ENCODE results near the gene PGLYRP3.
"Not testable (repeated sequence)": the region's sequence is repeated elsewhere in the genome, so short reads cannot be mapped to it uniquely, and the experiment has no call there.

The PGLYRP3 gene

DNA sequence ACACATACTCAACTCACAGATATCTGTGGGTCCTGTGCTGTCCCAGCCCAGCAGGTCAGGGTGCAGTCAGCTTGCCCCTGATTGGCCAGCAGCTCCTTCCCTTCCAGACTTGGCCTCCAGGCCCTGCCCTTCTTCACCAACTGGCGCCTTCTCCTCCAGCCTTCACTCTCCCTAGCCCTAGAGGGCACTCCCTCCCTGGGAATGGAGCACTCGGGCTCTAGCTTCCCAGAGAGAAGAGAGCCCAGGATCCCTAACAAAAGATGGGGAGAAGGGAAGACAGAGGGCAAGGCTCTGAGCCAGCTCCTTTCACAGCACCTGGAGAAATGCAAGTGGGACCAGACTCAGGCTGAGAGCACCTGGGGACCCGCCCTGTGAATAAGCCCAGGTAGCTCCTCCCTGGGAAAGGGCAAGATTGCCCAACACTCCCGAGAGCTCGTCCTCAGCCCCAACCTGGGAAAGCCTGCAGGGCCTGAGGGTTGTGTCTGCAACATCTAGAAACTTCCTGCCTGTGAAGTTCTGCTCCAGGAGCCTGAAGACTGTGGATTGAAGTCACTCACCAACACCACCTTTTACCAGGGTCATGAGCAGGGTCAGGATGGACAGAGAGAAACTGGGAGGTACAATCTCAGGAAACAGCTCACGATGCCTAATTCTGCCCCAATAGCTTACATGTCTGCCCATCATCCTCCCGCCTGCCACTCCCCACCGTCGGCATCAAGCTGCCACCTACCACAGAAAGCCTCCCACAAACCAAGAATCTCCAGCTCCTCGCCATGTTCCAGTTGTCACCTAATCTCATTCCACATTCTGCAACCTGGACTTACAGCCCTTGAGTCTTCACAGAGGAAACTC, 36.0 kb upstream of the PGLYRP3 start, which contains the start of gene PGLYRP4:
TSS of gene PGLYRP4 (minus strand) at position 331 of the 852 bp plus-strand sequence. CDS start 909 bp downstream, outside the sequence.
- peak; percentile 25 for DNase-seq

DNA sequence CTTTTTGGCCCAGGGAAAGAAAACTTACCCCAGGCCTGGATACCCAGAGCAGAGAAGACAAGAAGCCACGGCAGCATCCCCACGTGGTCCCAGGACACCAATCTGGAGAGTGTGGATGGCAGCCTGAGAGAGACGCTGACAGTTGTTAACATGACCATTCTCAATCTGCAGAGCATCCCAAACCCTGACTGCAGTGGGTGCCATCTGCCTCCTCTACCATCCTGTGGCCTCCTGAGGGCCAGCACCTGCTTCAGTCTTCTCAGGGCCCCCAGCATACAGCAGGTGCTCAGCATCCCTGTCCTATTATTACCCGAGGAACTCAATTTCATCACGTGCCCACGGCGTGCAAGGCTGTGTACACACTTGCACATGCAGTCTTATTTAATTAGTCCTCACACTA, 35.1 kb upstream of the PGLYRP3 start:
- peak; percentile 51 for DNase-seq

DNA sequence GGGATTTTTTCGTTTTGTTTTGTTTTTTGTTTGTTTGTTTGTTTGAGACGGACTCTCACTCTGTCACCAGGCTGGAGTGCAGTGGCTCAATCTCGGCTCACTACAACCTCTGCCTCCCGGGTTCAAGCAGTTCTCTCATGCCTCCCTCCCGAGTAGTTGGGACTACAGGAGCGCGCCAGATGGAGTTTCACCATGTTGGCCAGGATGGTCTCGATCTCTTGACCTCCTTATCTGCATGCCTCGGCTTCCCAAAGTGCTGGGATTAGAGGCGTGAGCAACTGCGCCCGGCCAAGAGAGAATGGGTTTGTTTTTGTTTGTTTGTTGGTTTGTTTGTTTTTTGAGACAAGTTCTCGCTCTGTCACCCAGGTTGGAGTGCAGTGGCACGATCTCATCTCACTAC, 34.3 kb upstream of the PGLYRP3 start:
- not testable (repeated sequence) for DNase-seq

DNA sequence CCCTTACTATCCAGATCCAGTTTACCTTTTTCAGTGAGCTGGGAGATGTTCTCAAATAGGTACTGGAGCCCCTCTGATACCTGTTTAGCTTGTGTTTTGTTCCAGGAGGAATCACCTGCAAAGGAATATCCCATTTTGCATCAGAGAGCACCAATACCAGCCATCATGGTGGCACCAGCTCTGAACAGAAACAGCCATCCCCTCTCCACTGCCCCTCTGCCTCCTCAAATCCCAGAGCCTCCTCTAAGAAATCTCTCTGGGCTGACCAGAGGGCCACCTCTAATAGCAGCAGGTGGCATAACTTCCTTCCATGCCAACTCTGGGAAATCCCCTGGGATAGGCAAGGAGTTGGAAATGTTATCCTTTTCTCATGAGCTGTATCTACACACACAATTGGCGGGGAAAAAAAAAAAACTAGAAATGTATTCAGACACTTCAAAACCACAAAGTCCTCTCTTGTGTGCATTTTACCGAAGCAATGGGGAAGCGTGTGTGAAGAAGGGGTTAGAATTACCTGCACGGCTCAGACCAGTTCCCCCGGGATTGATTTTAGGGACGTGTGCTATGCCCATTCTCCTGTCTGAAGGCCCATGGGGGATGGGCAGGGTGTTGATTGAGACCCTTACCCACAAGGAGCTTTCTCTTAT, 33.4 kb upstream of the PGLYRP3 start:
- DNase-seq: no peak

DNA sequence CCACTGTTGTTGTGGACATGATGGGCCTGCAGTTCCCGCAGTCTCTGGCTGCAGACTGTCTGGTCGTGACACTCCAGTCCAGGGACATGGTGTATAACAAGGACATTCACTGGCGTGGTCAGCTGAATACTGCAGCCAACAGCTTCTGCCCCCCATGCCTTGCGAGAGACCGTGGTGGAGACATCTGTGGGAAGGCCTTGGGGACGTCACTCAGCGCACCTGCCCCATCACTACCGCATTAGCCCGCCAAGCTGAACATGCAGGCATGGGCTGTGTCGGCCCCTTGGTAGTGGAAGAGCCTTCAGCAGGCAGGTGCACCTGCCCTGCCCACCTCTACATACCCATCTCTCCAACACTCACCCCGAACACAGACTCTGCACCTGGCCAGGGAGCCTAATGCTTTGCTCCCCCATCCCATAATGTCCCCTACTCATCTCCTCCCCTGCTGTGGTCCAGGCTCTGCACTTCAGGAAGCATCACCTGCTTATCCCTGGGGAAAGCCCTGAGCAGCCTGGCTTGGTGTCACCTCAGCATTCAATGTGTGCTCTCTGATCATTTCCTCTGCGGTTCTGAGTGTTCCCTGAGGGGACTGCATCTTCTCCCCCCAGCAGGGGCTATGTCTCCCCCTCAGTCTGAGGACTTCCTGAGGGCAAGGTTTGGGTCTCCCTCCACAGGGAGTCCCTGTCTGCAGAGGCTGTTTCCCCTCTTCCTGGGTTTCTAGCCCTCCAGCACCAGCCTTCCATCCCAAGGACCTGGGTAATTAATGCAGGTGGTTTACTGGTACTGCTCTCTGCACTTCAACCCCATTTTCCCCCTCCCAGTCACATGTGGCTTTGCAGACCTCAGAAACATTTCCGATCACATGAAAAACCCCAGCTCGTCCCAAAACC, 32.7 kb upstream of the PGLYRP3 start:
- DNase-seq: peak; percentile 32

DNA sequence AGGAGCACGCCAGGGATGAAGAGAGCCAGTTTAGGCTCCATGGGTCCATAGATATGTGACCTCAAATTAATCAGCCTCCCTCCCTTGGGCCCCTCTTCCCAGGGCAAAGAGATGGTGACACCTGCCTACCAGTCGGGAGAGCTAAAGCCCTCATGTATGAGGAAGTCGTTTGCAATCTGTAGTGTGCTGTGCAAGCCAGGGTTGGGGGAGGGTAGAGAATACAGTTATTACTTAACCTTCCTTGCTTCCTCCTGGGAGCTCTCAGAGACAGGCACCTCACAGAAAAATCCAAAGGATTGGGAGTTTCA, 31.9 kb upstream of the PGLYRP3 start:
- peak; percentile 18 for DNase-seq

DNA sequence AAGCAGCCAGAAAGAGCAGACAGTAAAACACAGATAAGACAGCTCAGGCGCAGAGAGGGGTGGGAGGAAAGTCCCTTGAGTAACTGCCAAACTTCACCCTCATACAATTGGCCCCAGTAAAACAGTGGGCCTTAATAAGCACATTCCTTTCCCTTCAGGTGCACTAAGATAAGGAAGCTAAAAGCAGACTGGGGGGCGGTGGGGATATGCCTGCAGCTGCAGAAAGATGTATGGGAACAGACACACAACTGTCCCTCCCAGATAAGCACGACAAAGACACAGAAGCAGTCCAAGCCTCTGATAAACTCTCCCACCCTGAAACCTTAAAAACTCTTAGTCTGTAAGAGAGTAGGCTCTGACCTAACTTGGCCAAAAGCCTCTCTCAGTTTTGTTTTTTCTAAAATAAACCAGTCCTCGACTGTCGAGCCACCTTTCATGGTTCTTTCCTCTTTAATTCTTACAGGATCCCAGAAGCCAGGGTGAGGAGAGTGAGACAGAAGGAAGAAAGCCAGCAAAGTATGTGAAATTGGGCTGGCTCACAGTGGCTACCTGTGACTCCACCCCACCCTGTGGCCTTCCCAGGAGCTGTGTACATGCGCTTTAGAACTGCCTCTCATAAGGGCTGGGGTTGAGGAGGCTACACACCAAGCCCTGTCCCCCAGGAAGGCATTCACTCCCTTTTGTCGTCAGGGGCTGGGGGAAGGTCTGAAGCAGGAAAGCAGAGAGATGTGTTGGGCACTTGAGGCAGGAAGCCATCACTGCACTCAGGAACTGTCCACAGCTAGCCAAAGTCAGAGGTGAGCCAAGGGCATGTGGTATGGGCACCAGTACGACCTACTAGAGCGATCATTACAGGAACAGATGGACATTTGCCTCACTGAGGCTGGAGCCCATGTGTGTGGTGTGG, 31.3 kb upstream of the PGLYRP3 start:
- no peak for DNase-seq

DNA sequence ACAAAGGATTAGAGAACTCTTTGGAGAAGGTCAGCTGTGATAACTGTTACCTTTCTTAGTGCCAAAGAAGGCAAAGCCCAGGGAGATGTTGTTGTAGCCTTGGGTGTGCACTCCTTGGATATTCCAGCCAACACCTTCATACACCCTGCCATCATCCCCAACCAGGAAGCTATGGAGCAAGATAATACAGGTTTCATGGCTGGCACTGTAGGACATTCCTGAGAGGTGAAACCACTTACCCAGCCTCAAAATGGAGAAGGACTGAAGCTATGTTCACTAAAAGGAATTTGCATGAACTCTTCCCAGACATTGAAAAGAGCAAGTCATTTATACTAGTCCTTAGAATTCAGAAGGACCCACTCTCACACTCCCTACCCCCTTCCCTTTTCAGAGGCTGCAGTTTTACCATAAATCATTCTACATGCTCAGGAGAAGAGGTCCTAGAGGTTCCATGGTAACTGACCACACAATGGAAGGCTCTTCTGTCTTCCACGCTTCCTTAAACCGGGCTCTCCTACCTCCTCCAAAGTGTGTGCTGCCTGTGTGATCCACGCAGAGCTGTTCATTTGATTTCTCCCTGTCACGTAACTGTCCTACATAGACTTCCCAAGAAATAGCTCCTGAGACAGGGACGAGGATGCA, 30.4 kb upstream of the PGLYRP3 start:
- DNase-seq: no peak

DNA sequence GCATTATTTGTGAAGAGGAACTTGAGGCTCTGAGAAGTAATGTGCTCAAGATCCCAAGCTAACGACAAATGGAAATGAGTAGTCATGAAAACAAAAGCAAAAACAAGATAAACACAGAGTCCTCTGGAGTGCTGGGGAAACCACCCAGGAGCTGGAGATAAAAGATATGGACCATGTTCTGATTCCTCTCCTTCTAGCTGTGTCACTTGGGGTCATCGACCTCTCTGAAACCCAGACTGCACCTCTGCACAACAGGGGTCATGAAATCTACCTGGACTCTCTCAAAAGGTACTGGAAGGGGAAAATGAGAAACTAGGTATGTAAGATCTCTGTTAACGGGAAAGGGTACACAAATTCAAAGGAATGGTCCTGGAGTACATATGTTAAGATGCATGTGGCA, 29.4 kb upstream of the PGLYRP3 start:
- no peak for DNase-seq

DNA sequence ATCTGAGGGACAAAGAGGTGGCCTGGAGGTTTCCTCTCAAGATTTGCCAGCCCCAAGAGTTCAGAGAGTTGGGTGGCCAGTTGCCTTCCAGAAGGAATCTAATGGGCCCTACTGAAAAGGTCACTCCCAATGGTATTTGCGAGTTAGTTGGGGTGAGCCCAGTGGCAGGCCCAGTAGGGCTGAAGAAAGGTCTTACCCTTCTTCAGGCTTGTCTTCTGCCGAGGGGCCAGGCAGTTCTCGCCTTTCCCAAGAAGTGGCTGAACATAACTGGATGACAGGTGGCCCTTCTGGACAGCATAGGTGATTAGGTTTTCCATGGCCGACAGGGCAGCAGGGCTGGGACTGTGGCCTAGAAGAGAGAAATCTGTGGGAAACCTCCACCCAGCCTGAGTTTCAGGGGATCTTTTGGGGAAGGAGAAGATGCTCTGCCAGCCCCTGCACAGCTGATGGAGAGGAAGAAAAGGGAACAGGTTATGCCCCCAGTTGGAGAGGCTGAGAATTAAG, 28.7 kb upstream of the PGLYRP3 start:
- DNase-seq: no peak

DNA sequence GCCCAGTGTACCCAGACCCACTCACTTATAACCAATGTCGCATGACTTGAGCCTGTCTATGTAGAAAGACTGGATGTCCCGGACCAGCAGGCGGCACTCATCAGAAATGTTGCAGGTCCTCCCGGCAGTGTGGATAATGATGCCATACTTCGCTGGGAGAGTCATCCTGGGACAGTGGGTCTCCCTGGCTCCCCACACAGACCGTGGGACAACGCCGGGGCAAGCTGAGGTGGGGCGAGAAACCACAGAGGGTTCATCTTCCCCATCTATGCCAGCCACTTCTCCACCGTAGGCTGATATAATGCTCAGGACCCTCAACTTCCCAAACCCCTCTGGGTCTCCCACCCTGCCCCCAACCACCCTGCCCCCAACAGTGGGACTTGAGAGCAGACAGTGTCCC, 27.6 kb upstream of the PGLYRP3 start:
- no peak for DNase-seq

DNA sequence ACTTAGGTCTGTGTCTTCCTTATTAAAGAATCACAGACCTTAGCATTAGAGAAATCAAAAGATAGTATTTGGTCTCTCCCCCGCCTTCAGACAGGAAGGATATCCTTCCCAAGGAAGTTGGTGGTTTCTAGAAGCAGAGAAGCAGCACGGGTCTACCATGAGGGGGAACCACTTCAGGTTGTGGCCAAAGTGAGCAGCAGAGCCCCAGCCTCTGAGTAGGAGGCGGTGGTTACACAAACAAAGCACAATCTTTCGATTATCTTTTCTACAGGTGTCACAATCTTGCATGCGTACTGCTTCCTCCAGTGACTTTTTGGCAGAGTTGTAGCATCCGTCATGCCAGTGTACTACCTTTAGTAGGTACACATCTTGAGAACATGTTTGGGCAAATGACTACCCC, 27.1 kb upstream of the PGLYRP3 start:
- no peak for DNase-seq

DNA sequence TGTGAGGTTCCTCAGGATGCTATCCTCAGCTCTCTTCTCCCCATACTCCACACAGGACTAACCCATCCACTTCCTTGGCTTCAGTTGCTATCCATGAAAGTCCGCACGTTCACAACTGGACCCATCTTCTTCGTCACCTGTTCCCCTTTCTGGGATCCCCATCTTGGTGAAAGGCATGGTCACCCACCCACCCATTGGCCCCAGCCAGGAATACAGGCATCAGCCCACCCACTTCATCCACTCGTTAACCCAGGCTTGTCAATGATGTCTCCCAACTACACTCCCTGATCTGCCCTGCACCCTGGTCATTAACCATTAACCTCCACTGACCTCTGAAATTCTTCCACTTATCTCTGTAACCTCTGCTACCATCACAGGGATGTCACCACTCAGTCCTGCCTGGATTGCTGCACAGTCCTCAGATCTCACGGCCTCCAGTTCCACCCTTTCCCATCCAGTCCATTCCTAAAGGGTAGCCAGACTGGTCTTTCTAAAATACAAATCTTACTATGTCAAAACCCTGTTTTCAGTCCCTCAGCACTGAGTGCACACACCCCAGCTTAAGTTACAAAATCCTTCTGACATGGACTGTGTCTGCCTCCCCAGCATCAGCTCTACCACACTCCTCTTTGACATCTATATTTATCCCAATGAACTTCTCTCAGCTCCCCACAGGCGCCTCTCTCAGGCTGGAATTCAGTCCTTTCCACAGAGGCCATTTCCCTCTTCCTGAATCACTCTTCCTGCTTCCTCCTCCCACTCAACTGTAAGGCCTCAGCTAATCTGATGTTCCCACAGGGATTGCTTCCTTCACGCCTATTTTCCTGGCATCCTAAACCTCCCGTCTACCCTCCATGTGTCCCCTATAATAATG, 25.5 kb upstream of the PGLYRP3 start:
- no peak for DNase-seq

DNA sequence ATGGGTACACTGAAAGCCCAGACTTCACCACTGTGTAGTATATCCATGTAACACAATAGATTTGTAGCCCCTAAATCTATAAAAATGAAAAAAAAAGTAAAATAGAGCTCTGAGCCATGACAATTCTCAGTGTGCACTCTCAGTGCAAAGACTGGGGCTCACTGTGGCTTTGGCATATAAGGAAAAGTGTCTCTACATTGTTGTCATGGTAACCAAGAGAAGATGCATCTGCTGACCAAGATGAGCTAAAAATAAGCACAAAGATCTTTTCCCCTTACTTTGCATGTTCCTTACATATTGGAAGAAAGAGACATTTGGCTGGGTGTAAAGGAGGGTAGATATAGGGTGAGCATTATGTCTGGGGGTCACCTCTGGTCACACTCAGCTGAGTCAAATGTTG, 23.9 kb upstream of the PGLYRP3 start:
- no peak for DNase-seq

DNA sequence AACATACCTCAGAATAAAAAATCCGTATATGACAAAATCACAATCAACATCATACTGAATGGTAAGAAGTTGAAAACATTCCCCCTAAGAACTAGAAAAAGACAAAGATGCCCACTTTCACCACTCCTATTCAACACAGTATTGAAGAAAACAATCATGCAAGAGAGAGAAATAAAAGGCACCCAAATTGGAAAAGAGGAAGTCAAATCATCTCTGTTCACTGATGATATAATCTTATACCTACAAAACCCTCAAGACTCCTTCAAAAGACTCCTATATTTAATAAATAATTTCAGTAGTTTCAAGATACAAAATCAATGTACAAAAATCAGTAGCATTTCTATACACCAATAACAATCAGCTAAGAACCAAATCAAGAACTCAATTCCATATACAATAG, 21.1 kb upstream of the PGLYRP3 start:
- no peak for DNase-seq

DNA sequence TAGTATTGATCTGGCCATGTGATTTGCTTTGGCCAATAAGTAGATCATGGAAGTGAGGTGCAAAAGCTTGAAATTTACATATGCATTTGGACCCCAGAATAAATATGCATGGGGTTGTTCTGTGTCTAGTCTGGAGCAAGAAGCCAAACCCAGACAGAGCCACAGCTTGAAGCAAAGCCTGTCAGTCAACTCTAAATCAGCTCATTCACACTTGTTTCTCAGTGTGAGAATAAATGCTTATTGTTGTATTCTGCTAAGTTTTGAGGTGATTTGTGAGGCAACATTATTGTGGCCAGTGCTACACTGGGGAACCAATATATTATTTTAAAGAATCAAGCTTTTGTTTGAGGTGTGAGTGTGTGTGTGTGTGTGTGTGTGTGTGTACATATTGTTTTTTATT, 12.2 kb upstream of the PGLYRP3 start:
- no peak for DNase-seq

DNA sequence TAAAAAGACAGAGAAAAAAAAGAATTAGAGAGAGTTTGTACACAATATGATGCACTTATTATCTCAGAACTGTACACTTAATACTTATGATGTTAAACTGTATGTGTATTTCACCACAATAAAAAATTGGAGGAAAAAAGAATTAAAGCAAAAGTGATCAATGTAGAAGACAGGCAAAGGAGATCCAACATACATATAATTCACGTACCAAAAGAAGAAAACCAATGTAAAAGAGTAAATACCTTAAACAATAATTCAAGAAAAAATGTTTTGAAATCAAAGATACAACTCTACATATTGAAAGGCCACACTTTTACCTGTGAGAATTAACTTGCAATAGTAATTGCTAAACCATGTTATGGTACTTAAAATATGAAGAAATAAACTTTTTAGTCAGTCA, 9.8 kb upstream of the PGLYRP3 start:
- no peak for DNase-seq

DNA sequence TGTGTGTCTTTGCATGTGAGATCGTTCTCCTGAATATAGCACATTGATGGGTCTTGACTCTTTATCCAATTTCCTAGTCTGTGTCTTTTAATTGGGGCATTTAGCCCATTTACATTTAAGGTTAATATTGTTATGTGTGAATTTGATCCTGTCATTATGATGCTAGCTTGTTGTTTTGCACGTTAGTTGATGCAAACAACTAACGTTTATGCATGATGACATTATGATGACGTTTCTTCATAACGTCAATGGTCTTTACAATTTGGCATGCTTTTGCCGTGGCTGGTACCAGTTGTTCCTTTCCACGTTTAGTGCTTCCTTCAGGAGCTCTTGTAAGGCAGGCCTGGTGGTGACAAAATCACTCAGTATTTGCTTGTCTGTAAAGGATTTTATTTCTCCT, 5.4 kb upstream of the PGLYRP3 start:
- DNase-seq: not testable (repeated sequence)

DNA sequence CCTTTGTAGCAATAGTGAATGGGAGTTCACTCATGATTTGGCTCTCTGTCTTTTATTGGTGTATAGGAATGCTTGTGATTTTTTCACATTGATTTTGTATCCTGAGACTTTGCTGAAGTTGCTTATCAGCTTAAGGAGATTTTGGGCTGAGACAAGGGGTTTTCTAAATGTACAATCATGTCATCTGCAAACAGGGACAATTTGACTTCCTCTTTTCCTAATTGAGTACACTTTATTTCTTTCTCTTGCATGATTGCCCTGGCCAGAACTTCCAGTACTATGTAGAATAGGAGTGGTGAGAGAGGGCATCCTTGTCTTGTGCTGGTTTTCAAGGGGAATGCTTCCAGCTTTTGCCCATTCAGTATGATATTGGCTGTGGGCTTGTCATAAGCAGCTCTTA, 3.3 kb upstream of the PGLYRP3 start:
- not testable (repeated sequence) for DNase-seq

DNA sequence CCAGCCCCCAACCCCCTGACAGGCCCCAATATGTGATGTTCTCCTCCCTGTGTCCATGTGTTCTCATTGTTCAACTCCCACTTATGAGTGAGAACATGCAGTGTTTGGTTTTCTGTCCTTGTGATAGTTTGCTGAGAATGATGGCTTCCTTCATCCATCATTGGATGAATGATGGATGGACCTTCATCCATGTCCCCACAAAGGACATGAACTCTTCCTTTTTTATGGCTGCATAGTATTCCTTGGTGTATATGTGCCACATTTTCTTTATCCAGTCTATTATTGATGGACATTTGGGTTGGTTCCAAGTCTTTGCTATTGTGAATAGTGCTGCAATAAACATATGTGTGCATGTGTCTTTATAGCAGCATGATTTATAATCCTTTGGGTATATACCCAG, 1.6 kb upstream of the PGLYRP3 start:
- DNase-seq: not testable (repeated sequence)

DNA sequence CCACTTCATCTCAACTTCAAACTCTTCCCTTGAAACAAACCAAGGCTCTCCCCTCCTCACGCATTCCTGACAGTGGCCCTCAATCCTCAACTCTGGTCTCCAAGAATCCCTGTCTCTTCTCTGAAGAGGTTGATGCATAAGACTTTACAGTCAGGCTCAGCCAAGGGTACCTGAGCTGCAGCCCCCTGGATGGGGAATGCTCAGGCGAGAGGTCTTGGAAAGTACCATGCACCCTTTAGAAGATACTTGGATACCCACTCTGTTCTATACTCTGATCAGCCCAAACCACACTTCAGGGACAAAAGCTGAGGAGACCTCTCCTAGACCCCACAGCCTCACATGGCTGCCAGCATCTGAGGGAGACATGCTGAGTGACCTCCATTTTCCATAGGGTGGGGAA, 536 bp upstream of the PGLYRP3 start:
- DNase-seq: no peak

All from NCI-H69 (cell line).